H9 (cell line): ENCODE measurements around the gene IFT27. TPM values are rescaled to one million over a fixed set of nuclear protein-coding genes. Genes with fewer than 3 reads are reported as not detected.

Source experiments
- DNase-seq: peaks from one replicate; pipeline ENCODE4 v3.0.0-alpha.2; 2017
- H2AFZ ChIP-seq: one replicate; pipeline ENCODE4 v1.6.1; 2013; ENCODE audit warnings: mild to moderate bottlenecking, low read length, control low read depth, moderate library complexity
- H2AK5ac ChIP-seq: 2 replicates; pipeline ENCODE4 v1.6.1; 2013; ENCODE audit warnings: low read length, control low read depth, mixed read lengths; ENCODE audit not compliant: insufficient read length
- H2BK120ac ChIP-seq: one replicate; pipeline ENCODE4 v1.6.1; 2013; ENCODE audit warnings: low read depth, mild to moderate bottlenecking, low read length, control low read depth, inconsistent platforms; ENCODE audit not compliant: poor library complexity, severe bottlenecking
- H2BK12ac ChIP-seq: 2 replicates; pipeline ENCODE4 v1.6.1; 2013; ENCODE audit warnings: low read length, control low read depth, mixed read lengths, low read depth; ENCODE audit not compliant: insufficient read length
- H2BK15ac ChIP-seq: 2 replicates; pipeline ENCODE4 v1.6.1; 2013; ENCODE audit warnings: low read depth, low read length, control low read depth
- H2BK20ac ChIP-seq: one replicate; pipeline ENCODE4 v1.6.1; 2013; ENCODE audit warnings: low read depth, mild to moderate bottlenecking, low read length, control low read depth, inconsistent platforms; ENCODE audit not compliant: poor library complexity, severe bottlenecking
- H2BK5ac ChIP-seq: 2 replicates; pipeline ENCODE4 v1.6.1; 2013; ENCODE audit warnings: low read length, control low read depth, mixed read lengths; ENCODE audit not compliant: insufficient read length
- H3K14ac ChIP-seq: 2 replicates; pipeline ENCODE4 v1.6.1; 2013; ENCODE audit warnings: low read length, control low read depth; ENCODE audit not compliant: insufficient read depth
- H3K18ac ChIP-seq: 2 replicates; pipeline ENCODE4 v1.6.1; 2013; ENCODE audit warnings: low read depth, mild to moderate bottlenecking, mixed read lengths, low read length, control low read depth; ENCODE audit not compliant: insufficient read length
- H3K23ac ChIP-seq: 2 replicates; pipeline ENCODE4 v1.6.1; 2013; ENCODE audit warnings: low read length, control low read depth, mixed read lengths, low read depth; ENCODE audit not compliant: insufficient read length
- H3K23me2 ChIP-seq: 2 replicates; pipeline ENCODE4 v1.6.1; 2013; ENCODE audit warnings: low read depth, mild to moderate bottlenecking, mixed read lengths, low read length, control low read depth; ENCODE audit not compliant: insufficient read length, poor library complexity, severe bottlenecking
- H3K27ac ChIP-seq: 2 replicates; pipeline ENCODE4 v1.5.1; 2013; ENCODE audit warnings: low read length, control low read depth, mixed read lengths, low read depth; ENCODE audit not compliant: insufficient read length
- H3K27me3 ChIP-seq: 2 replicates; pipeline ENCODE4 v1.6.1; 2013; ENCODE audit warnings: low read length, control low read depth, inconsistent platforms; ENCODE audit not compliant: insufficient read depth
- H3K4ac ChIP-seq: 2 replicates; pipeline ENCODE4 v1.6.1; 2013; ENCODE audit warnings: low read depth, mild to moderate bottlenecking, control low read depth, inconsistent platforms, low read length, moderate library complexity
- H3K4me1 ChIP-seq: 2 replicates; pipeline ENCODE4 v1.6.1; 2013; ENCODE audit warnings: low read length, control low read depth, inconsistent platforms; ENCODE audit not compliant: insufficient read depth
- H3K4me2 ChIP-seq: 2 replicates; pipeline ENCODE4 v1.6.1; 2013; ENCODE audit warnings: low read length, control low read depth, mixed read lengths; ENCODE audit not compliant: insufficient read length, insufficient read depth
- H3K56ac ChIP-seq: 2 replicates; pipeline ENCODE4 v1.6.1; 2013; ENCODE audit warnings: low read depth, mild to moderate bottlenecking, mixed read lengths, low read length, control low read depth; ENCODE audit not compliant: insufficient read length
- H3K79me1 ChIP-seq: 2 replicates; pipeline ENCODE4 v1.6.1; 2013; ENCODE audit warnings: low read depth, mild to moderate bottlenecking, moderate library complexity, low read length, control low read depth, inconsistent platforms; ENCODE audit not compliant: insufficient read depth, poor library complexity, severe bottlenecking
- H3K79me2 ChIP-seq: 2 replicates; pipeline ENCODE4 v1.6.1; 2013; ENCODE audit warnings: low read length, control low read depth, inconsistent platforms; ENCODE audit not compliant: insufficient read depth
- H3K9ac ChIP-seq: 2 replicates; pipeline ENCODE4 v1.6.1; 2013; ENCODE audit warnings: low read length, control low read depth, mixed read lengths; ENCODE audit not compliant: insufficient read length; ENCODE audit errors: extremely low read depth
- H3K9me3 ChIP-seq: one replicate; pipeline ENCODE4 v1.6.1; 2013; ENCODE audit warnings: low read depth, low read length, inconsistent platforms; ENCODE audit not compliant: control insufficient read depth
- H3T11ph ChIP-seq: one replicate; pipeline ENCODE4 v1.6.1; 2013; ENCODE audit warnings: mild to moderate bottlenecking, low read length, control low read depth, inconsistent platforms
- H4K20me1 ChIP-seq: one replicate; pipeline ENCODE4 v1.6.1; 2013; ENCODE audit not compliant: control insufficient read depth, insufficient read length, insufficient read depth
- H4K5ac ChIP-seq: 2 replicates; pipeline ENCODE4 v1.6.1; 2013; ENCODE audit warnings: low read depth, mild to moderate bottlenecking, mixed read lengths, low read length, control low read depth; ENCODE audit not compliant: insufficient read length
- H4K8ac ChIP-seq: replicated peaks from 2 replicates; pipeline ENCODE4 v1.6.1; 2013; ENCODE audit warnings: low read length, control low read depth, mixed read lengths, low read depth; ENCODE audit not compliant: insufficient read length
- H4K91ac ChIP-seq: 2 replicates; pipeline ENCODE4 v1.6.1; 2013; ENCODE audit warnings: low read depth, mild to moderate bottlenecking, moderate library complexity, mixed read lengths, low read length, control low read depth; ENCODE audit not compliant: insufficient read length
- H3K27ac Mint-ChIP-seq, 3 experiments: 2 replicates in 2 of 3; 3 replicates in 1 of 3; pipeline ENCODE4 v1.8.0; 2020 to 2021; ENCODE audit warnings: mixed read lengths in 3 of 3, mild to moderate bottlenecking in 1 of 3, moderate library complexity in 1 of 3
- H3K27me3 Mint-ChIP-seq: 2 replicates; pipeline ENCODE4 v1.8.0; 2021; ENCODE audit warnings: low read depth, mild to moderate bottlenecking, moderate library complexity, mixed read lengths
- H3K36me3 Mint-ChIP-seq, 3 experiments: 2 replicates in 2 of 3; 3 replicates in 1 of 3; pipeline ENCODE4 v1.8.0; 2020 to 2021; ENCODE audit warnings: low read depth in 3 of 3, mixed read lengths in 3 of 3; ENCODE audit not compliant: insufficient read depth in 1 of 3
- H3K4me1 Mint-ChIP-seq, 2 experiments: 2 replicates each; pipeline ENCODE4 v1.8.0; 2020; ENCODE audit warnings: mixed read lengths in 2 of 2
- H3K4me3 Mint-ChIP-seq, 2 experiments: 2 replicates in 1 of 2; 3 replicates in 1 of 2; pipeline ENCODE4 v1.8.0; 2020 to 2021; ENCODE audit warnings: mild to moderate bottlenecking in 2 of 2, mixed read lengths in 2 of 2, moderate library complexity in 1 of 2
- H3K9me3 Mint-ChIP-seq, 2 experiments: 2 replicates in 1 of 2; 3 replicates in 1 of 2; pipeline ENCODE4 v1.8.0; 2020; ENCODE audit warnings: mild to moderate bottlenecking in 2 of 2, mixed read lengths in 2 of 2, moderate library complexity in 1 of 2
- CTCF ChIP-seq: fragments of 200-600 bp; sonication (generic); conservative IDR thresholded peaks from 3 replicates; pipeline ENCODE4 v1.8.0; 2021; ENCODE audit warnings: antibody characterized with exemption, mild to moderate bottlenecking
- WGBS: extraction: QIAGEN DNeasy Blood & Tissue Kit; methylation state at CpG from one replicate; pipeline ENCODE4 v1.1.7; 2013; ENCODE audit warnings: missing lambda C conversion rate, low lambda C conversion rate, mixed read lengths; ENCODE audit not compliant: insufficient read length; ENCODE audit errors: extremely low coverage; 5-methylcytosine and 5-hydroxymethylcytosine counted together
- total RNA-seq: library from RNA; stranded (reverse); gene quantifications from 2 replicates; pipeline ENCODE4 v1.2.1, GENCODE V29; 2021

Gene IFT27
- total RNA-seq, 1 experiment from 2014 or later = 43.4 TPM

- no peaks in the 10 kb centered on the region for H3K9me3 ChIP-seq
- no peak overlapping the region for H3K4ac ChIP-seq
- H3K36me3 Mint-ChIP-seq = peaks cover 4 to 28% (median 26%) of the 10 kb centered on the region in 3 experiments; a peak in 6 of 7 replicates
- H3K27ac ChIP-seq = no peak overlapping the region
- H3K4me1 ChIP-seq = no peaks in the 10 kb centered on the region
- no peak overlapping the region for H3K9ac ChIP-seq
- no peak overlapping the region for H3K18ac ChIP-seq
- no peak overlapping the region for H2BK12ac ChIP-seq
- H3K4me2 ChIP-seq = no peak overlapping the region
- H3K79me1 ChIP-seq = no peaks in the 10 kb centered on the region
- H3K4me1 Mint-ChIP-seq = peaks cover 14 to 15% of the 10 kb centered on the region in 2 experiments
- no peak for TF ChIP-seq CTCF
- no peaks in the 10 kb centered on the region for H3K79me2 ChIP-seq
- H3K9me3 Mint-ChIP-seq = no peaks in the 10 kb centered on the region
- H3K14ac ChIP-seq = no peak overlapping the region
- no peaks in the 10 kb centered on the region for H3K27me3 ChIP-seq
- H4K5ac ChIP-seq = no peak overlapping the region
- H4K8ac ChIP-seq = no peak overlapping the region
- DNase-seq = no peak
- H2BK15ac ChIP-seq = no peak overlapping the region
- H3K23me2 ChIP-seq = no peaks in the 10 kb centered on the region
- H4K20me1 ChIP-seq = no peaks in the 10 kb centered on the region
- H4K91ac ChIP-seq = no peak overlapping the region
- no peaks in the 10 kb centered on the region for H3K27me3 Mint-ChIP-seq
- H2BK20ac ChIP-seq = no peak overlapping the region
- no peak overlapping the region for H3T11ph ChIP-seq
- no peak overlapping the region for H3K23ac ChIP-seq
- WGBS = no CpG with 5 or more reads among the region's 23 CpGs
- H2BK120ac ChIP-seq = no peak overlapping the region
- no peak overlapping the region for H2AFZ ChIP-seq
- peak overlapping the region; percentile 22 to 94 (median 57); a peak in 4 of 7 replicates for H3K27ac Mint-ChIP-seq
- H3K4me3 Mint-ChIP-seq = no peak overlapping the region
- H2BK5ac ChIP-seq = no peak overlapping the region
- no peak overlapping the region for H2AK5ac ChIP-seq
- H3K56ac ChIP-seq = no peak overlapping the region
These were observed 6.1 kb downstream of the IFT27 start for GRCh38 chr22:36769541-36770512.
